ENCODE measurements around the gene DCAKD.

Gene DCAKD

GRCh38 chr17:45030733-45031132 lies 20.7 kb downstream of the DCAKD start:
- no peak for TF ChIP-seq ZNF274 (IDR thresholded peaks at IDR 0.05; ENCODE audit: low read depth, low read length)
- H3K4me3 ChIP-seq (ENCODE audit: low read length), result no peak overlapping the region

DNA sequence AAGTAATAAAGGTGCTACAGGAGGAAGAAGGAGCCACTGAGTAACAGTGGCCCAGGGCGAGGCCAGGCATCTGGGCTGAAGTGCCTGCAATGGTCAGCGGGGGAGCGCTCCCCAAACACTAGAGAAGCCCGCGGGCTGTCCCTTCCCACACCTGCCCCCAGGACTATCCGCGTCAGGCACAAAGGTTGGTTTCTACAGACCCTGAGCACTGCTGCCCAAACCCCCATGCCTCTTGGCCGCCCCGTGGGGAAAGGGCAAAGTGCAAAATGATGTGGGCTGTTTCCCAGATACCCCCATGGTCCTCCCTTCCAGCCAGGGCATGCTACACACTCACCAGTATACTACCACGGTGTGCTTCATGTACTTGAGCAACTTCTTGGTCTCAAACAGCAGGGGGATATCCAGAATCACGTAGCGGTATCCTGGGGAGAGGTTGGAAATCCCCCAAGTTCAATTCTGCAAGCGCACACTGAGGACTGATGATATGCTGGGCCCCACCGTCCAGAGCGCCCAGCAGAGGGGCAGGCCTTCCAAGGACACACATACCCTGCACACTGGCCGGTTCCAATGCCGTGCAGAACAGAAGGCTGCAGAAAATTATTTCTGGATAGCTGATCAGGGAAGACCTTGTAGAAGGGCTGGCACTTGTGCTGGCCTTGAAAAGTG lies 21.5 kb downstream of the DCAKD start:
- no peak for TF ChIP-seq ZNF274 (IDR thresholded peaks at IDR 0.05; ENCODE audit: low read depth, low read length)

DNA sequence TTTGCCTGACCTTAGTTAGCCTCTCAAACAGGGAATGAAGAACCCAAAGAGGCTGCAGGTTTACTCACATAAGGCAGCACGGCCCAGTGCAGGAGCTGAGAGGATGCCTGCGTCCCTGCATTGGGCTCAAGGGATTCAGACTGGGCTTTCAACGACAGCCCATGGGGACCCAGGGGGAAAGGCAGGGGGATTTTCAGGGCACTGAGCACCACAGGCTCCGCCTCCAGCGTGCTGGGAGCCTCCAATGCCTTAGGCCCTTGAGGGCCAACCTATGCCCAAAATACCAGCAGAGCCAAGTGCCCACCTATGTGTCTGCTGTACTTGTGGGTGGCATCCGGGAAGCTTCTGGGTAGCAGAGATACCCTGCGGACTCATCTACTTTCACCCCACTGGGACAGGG lies 22.3 kb downstream of the DCAKD start:
- no peak for TF ChIP-seq ZNF274 (IDR thresholded peaks at IDR 0.05; ENCODE audit: low read depth, low read length)
- no peak overlapping the region for H3K4me3 ChIP-seq (ENCODE audit: low read length)

More for the DNA sequence above, 21.5 kb downstream of the DCAKD start:
- no peak overlapping the region for H3K4me3 ChIP-seq (ENCODE audit: low read length)

GRCh38 chr17:45022655-45023339 lies 28.6 kb downstream of the DCAKD start:
- no peak overlapping the region for H3K4me3 ChIP-seq (ENCODE audit: low read length)
- TF ChIP-seq ZNF274 (IDR thresholded peaks at IDR 0.05; ENCODE audit: low read depth, low read length), result no peak

GRCh38 chr17:45022288-45022648 lies 29.2 kb downstream of the DCAKD start:
- H3K4me3 ChIP-seq (ENCODE audit: low read length), result no peak overlapping the region
- TF ChIP-seq ZNF274 (IDR thresholded peaks at IDR 0.05; ENCODE audit: low read depth, low read length), result no peak

DNA sequence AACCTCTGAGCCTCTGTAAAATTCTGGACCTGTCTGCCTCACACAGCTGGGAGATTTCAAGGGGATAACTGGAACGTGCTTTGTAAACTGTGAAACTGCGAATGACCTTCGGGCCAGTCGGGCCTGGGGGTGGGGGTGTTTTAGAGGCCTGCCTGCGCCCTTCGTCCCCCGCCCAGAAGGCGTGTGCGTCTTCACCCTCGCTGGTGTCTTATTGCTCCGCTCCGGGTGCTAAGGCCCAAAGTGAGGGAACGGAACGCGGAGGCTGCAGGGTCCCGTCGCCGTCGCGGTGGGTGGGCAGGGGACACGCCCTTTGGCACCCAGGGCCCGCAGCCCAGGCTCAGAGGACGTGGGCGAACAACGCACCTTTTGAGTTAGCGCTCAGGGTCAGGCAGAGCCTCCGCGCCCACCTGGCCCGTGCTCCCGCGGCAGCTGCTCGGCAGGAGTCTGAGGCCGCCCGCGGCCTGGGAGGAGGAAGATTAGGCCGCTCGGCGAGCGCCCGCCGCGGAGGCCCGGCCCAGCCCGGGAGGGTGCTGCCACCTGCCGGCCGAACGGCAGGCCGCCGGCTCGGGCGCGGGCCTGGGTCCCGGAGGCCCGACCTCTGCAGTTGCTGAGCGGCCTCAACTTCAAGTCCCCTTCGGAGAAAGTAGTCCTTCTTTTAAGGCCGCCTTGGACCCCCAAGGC lies 29.7 kb downstream of the DCAKD start:
- no peak overlapping the region for H3K4me3 ChIP-seq (ENCODE audit: low read length)
- no peak for TF ChIP-seq ZNF274 (IDR thresholded peaks at IDR 0.05; ENCODE audit: low read depth, low read length)

- no peak overlapping the region for H3K4me3 ChIP-seq (ENCODE audit: low read length)
- no peak for TF ChIP-seq ZNF274 (IDR thresholded peaks at IDR 0.05; ENCODE audit: low read depth, low read length)
Measured at GRCh38 chr17:45020354-45021138, 30.9 kb downstream of the DCAKD start.

DNA sequence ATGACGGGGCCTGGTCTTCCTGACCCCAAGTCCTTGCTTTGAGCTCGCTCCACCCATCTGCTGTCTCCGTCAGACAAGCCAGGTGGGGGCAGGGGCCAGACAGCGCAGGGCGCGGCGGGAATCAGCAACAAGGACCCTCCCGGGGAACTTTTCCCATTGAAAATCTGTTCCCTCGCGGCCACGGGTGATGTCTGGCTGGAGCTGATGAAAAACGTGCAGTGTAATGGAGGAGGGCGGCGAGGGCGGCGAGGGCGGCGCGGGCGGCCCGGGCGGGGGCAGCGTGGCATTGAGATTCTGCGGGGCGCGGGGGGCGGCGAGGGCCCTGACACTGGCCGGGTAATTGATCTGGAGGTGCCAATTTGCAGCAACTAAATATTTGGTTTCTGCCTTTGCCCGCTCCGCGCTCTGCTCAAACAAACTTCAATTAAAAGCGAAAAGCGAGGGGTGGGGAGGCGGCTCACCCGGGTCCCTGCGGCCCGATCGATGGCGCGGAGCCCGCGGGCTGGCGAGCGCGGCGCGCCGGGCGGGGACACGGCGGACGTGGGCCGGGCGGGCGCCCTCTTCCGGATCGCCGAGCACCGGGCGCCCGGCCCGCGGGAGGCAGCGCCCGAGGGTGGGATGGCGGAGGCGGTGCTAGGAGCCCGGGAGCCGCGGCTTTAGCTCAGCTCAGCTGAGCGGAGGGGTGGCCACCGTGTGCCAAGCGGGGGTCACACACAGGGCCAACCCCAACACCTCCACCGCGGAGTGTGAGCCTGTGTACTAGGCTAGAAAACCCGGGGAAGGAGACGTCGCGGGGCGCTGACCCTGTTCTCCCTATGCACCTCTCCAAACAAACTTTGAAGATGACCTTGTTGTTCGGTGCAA lies 32.4 kb downstream of the DCAKD start:
- no peak for TF ChIP-seq ZNF274 (IDR thresholded peaks at IDR 0.05; ENCODE audit: low read depth, low read length)
- H3K4me3 ChIP-seq (ENCODE audit: low read length), result peak overlapping the region; percentile 31; the same call in 1 of the 2 replicates

GRCh38 chr17:45018514-45018847 lies 33.0 kb downstream of the DCAKD start:
- no peak for TF ChIP-seq ZNF274 (IDR thresholded peaks at IDR 0.05; ENCODE audit: low read depth, low read length)
- no peak overlapping the region; the same call in 1 of the 2 replicates for H3K4me3 ChIP-seq (ENCODE audit: low read length)

DNA sequence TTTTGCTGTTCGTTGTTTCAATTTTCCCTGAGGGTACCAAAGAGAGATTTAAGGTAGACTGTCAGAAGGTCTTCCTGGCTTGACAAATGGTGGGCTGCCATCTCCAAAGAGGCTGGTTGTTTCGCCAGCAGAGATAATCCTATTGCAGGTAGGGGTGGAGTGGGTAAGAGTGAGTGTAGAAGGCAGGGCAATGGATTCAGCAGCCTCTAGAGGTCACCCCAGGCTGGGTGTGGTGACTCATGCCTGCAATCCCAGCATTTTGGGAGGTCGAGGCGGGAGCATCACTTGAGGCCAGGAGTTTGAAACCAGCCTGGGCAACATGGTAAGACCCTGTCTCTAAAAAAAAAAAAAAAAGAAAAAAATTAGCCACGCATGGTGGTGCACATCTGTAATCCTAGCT lies 34.6 kb downstream of the DCAKD start:
- no peak for TF ChIP-seq ZNF274 (IDR thresholded peaks at IDR 0.05; ENCODE audit: low read depth, low read length)

GRCh38 chr17:45016237-45016636 lies 35.2 kb downstream of the DCAKD start:
- TF ChIP-seq ZNF274 (IDR thresholded peaks at IDR 0.05; ENCODE audit: low read depth, low read length), result no peak
- H3K4me3 ChIP-seq (ENCODE audit: low read length), result no peak overlapping the region

More for the DNA sequence above, 34.6 kb downstream of the DCAKD start:
- H3K4me3 ChIP-seq (ENCODE audit: low read length), result no peak overlapping the region

DNA sequence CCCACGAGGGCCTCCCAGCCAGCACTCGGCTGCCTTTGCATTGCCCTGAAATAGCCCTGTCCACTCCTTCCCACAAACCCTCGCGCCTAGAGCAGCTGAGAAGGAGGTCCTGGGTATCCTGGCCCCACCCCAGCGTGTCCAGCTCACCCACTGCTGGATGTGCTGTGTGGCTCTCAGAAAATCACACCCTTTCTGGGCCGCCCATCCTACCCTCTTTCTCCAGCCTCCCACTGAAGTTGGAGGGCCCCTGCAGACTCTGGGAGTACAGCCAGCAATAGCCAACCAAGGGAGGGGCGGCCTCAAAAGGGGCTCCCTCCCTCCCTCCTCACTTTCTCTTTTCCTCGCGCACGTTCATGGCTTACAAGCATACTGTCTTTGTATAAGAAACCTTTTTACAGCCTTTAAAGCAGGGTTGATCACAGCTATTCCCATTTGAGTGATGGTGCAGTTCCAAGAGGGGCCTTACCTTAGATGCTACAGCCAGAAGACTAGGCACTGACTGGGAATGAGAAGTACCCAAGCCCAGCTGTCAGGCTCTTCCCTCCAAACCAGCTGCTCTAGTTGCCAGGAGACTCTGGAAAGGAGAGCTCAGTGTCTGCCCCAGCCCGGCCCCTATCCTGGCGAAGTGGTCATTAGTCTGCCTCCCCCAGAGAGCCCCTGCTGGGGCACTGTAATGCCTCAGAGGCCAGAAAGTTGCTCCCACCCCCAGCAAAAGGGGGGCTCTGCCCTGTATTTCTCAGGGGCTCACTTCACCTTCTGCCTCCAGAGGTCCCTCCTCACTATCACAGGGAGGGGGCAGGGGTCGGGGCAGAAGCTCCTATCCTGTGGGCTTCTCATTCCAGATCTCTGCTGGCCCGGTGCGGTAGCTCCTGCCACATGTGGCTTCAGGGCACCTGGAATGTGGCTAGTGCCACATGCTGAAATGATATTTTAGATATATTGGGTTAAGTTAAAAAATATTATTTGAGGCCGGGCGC lies 38.1 kb downstream of the DCAKD start:
- TF ChIP-seq ZNF274 (IDR thresholded peaks at IDR 0.05; ENCODE audit: low read depth, low read length), result no peak
- H3K4me3 ChIP-seq (ENCODE audit: low read length), result no peak overlapping the region

All from GM08714 (cell line).